GM18505 (cell line): ENCODE results near the gene TNFSF18.

Source experiments
- ATAC-seq: cut with Tn5 transposase; IDR thresholded peaks from one replicate; pipeline ENCODE4 v1.9.1; 2021; ENCODE audit not compliant: unreplicated experiment
- POLR2A ChIP-seq: IDR thresholded peaks from 4 replicates; pipeline ENCODE4 v1.6.1; 2011; ENCODE audit warnings: borderline replicate concordance; ENCODE audit not compliant: insufficient read depth, insufficient read length; ENCODE audit errors: extremely low read depth

The TNFSF18 gene

DNA sequence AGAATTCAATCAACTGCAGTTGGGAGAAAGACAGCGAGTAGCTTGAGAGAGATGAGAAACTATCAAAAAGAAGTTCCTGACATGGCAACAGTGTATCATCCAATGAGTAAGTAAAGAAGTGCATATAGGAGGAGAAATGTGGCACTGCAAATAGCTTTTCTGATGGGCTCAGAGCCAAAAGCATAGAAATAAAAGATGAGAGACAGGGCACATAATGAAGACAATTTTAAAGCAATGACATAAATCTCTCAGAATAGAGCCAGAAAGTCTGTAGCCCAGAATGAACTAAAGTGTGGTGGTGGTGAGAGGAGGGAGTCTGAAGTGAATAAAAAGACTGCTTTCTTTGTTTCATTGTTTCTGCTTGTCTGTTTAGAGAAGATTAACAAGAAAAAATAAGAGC lies 34.3 kb downstream of the TNFSF18 start:
- TF ChIP-seq POLR2A, result no peak
- no peak for ATAC-seq

DNA sequence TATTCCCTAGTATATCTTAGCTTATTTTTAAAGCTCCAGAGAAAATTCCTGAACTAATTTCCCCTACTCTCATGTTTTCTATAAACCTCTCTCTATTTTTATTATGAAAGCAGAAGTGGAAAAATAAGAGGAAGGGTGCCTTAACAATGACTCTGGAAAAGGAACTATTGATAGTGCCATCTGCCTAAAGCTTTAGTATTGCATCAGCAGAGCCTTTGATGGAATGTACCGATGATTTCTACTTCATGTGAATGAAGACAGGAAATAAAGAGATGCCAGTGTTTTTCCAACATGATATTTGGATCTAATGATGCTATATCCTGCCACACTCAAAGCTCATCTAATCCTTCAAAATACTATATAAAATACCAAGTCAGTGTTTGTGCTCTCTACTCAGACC lies 35.1 kb downstream of the TNFSF18 start:
- ATAC-seq, result no peak
- TF ChIP-seq POLR2A, result no peak

DNA sequence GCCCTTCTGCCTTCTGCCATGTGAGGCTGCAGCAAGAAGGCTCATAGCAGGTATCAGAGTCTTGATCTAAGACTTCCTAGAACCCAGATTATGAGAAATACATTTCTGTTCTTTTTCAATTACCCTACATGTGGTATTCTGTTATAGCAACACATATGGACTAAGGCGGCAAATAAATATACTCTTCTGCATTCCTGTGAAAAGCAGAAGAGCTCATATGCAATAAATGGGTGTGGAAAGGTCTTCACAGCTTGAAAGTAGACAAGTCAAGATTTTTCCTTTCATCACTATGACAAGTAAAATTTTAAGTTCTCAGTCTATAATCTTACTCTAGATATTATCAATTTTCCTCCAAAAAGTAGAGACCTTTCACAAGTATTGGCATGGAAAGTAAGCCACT lies 36.6 kb downstream of the TNFSF18 start:
- no peak for ATAC-seq
- no peak for TF ChIP-seq POLR2A

DNA sequence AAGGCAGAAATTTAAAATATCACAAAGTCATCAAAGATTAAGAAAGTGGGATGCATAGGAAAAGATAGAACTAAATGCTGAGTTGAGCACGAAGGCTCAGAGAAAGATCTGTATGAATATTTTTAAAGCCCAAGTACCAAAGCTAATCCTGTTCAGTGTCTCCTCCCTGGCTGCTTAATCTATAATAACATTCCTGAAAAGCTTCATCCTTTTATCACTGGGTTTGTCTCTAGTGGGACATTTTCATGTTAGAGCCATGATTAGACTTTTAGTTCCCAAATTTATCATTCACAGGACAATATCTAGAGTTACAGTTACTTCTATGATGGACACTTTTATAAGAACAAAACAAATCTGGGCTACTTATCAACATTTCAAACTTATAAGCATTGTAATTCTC lies 38.6 kb downstream of the TNFSF18 start:
- no peak for ATAC-seq
- no peak for TF ChIP-seq POLR2A

DNA sequence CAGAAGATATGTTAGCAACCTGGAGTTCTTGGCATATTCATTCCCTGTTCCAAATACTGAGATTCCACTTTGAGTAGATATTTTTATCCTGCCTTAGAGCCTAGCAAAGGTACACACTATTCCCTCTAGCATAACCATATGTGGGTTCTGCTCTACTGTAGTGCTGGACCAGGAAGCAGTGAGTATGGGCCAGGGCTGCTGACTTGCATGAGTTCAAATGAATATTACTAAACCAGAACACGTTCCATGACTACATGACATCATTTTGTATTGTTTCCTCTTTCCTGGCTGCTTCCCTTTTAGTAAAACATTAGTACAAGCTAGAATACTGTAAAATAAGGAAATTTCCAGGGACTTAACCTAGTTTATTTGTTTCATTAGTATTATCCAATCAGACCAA lies 41.1 kb downstream of the TNFSF18 start:
- ATAC-seq, result no peak

DNA sequence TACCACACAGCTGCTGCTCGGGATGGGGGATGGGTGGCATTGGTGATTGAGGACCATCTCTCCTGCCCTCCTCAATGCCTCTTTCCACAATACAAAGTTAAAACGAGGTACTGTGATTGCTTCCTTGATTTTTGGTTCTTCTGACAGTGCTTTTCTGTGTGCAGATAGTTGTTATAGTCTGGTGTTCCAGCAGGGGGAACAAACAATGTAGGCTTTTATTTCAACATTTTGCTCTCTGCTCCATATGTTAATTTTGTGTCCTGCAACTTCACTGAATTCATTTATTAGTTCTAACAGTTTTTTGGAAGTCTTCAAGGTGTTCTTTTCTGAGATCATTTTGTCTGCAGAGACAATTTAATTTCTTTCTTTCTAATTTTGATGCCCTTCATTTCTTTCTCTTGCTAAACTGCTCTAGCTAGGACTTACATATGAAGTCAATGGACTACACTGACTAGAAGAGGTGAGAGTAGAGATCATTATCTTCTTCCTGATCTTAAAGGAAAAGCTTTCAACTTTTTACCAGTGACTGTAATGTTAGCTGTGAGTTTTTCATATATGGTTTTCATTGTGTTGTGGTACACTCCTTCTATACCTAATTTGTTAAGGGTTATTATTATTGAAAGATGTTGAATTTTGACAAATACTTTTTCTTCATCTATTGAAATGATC lies 45.4 kb downstream of the TNFSF18 start:
- ATAC-seq, result no peak
- TF ChIP-seq POLR2A, result no peak

More for the DNA sequence above, 41.1 kb downstream of the TNFSF18 start:
- TF ChIP-seq POLR2A, result no peak

DNA sequence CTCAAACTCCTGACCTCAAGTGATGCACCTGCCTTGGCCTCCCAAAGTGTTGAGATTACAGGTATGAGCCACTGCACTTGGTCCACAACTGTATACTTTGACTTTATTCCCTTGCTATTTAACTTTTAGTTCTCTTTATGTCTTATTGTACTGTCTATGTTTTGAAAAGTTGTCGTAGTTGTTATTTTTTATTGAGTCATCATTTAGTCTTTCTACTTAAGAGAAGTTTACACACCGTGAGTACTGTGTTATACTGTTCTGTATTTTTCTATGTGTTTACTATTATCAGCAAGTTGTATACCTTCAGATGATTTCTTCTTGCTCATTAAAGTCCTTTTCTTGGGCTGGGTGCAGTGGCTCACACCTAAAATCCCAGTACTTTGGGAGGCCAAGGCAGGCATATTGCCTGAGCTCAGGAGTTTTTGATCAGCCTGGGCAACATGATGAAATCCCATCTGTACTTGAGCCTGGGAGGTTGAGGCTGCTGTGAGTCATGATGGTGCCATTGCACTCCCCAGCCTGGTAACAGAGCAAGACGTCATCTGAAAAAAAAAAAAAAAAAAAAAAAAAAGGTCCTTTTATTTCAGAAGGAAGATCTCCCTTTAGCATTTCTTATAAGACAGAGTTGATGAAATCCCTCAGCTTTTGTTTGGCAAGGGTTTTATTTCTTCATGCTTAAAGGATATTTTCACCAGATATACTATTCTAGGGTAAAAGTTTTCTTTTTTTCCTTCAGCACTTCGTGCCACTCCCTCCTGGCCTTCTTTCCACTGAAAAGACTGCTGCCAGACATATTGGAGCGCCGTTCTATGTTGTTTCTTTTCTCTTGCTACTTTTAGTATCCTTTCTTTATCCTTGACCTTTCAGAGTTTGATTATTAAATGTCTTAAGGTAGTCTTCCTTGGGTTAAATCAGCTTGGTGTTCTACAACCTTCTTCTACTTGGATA lies 47.6 kb downstream of the TNFSF18 start:
- ATAC-seq, result no peak
- TF ChIP-seq POLR2A, result no peak

DNA sequence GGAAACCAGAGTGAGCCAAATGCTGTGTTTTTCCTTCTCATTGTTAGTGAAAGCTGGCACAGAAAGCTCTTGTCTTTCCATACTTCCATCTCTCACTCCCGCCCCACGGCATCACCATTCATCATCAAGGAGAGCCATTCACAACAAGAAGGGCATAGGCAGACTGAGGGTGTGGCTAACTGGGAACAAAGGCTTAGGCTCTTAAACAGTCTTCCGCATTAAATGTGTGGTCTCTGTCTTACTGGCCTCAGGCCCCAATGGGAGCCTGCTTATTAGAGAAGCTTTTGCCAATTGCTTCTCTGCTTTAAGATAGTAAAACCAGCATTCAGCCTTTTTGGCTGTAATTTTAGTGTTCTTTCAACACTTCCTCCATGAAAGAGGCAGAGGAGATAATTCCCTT lies 51.4 kb downstream of the TNFSF18 start:
- no peak for ATAC-seq

DNA sequence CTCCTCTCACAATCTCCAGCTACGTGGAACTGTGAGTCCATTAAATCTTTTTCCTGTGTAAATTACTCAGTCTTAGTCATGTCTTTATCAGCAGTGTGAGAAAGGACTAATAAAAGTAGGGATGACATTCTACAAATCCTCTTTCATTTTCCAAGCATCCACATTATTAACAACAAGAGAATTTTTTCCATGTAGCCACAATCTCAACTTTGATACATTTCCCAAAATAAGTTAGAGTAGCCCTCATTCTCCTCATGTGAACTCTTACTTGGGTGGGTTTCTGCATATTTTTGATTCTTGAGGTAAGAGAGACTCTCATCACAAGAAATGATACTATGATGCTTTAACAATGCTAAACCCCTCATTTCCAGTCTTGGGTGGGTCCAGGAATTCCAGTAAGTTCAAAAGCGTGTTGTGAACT lies 52.8 kb downstream of the TNFSF18 start:
- no peak for TF ChIP-seq POLR2A
- no peak for ATAC-seq

More for the DNA sequence above, 51.4 kb downstream of the TNFSF18 start:
- no peak for TF ChIP-seq POLR2A

DNA sequence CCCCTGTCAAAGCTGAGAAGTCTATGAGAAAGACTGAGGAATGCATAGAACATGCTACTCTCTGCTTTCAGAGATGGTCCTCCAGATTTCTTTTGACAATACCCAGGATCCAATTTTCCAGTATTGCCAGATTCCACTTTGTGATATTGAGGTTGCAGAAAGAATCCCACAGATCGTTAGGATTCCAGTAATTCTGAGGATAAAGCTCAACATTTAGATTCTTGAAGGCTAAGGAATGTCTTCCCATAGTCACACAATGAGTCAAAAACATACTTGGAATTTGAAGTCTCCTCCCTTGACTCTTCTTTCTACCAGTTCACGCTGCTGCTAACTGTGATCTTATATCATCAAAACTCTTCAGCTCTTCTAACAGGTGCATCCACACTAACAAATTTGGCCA lies 57.1 kb downstream of the TNFSF18 start:
- ATAC-seq, result no peak
- TF ChIP-seq POLR2A, result no peak

DNA sequence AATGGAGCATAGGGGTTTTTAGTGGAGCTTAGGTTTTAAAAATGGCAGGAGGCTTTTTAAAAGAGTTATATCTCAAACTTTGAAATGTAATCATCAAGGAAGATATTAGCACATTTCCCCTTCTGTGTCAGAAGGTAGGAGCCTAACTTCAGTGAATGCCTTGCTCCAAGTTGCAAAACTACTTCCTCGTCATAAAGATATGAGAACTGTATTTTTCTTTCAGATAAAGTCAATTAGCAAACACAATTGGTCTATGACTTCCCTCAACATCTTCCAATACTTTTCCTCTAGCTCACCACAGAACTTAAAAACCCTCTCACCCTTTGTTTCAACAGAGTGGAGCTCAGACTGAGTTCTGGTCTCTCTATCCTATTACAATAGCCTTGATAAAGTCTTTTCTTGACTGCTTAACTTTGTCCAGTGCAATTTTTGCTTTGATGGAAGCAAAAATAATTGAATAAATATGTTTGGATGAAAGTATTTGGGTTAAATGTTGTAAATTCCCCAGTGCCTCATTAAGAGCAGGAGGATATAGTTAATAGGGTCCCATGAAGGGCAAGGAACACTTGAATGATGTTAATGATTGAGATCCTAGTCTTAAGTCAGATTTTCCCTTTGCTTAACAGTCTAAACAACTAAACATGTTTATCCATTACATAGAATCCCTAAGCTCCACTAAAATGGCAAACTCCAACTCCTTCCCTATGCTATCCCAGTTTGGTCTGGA lies 58.9 kb downstream of the TNFSF18 start:
- no peak for TF ChIP-seq POLR2A
- no peak for ATAC-seq

DNA sequence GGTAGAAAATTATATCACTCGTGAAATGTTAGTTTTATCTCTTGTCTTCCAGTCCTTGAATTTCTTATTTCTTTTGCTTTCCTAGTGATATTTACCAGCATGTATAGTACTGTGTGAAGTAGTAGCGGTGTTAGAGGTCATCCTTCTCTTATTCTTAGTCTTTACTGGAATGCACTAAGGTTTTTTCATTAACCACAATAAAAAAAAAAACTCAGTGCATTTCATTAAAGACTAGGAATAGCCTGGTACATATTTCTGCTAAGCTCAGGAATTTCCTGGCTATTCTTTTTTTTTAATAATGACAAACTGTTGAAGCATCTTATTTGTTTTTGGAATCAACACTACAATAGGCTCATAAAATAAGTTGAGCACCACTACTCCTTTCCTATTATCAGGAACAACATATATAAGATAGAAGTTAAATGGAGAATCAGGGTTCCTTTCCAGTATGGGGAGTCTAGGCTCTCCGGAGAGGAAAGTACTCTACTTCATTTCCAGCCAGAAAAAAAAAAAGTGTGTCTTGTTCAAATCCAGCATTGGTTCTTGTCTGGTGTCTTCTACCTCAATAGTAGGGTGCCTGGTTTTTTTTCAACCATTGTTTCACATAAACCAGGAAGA lies 60.0 kb downstream of the TNFSF18 start:
- no peak for TF ChIP-seq POLR2A
- ATAC-seq, result no peak
